Activated CD4-positive, alpha-beta T cell treated with anti-CD3 and anti-CD28 coated beads for 24 hours (primary cell): ENCODE results near the gene CD82.

Experiments
- DNase-seq, 2 donors: peaks; one replicate each; pipeline ENCODE4 v3.0.0-alpha.2; 2020; ENCODE audit warnings: low read depth in 2 of 2

CD82 gene

DNA sequence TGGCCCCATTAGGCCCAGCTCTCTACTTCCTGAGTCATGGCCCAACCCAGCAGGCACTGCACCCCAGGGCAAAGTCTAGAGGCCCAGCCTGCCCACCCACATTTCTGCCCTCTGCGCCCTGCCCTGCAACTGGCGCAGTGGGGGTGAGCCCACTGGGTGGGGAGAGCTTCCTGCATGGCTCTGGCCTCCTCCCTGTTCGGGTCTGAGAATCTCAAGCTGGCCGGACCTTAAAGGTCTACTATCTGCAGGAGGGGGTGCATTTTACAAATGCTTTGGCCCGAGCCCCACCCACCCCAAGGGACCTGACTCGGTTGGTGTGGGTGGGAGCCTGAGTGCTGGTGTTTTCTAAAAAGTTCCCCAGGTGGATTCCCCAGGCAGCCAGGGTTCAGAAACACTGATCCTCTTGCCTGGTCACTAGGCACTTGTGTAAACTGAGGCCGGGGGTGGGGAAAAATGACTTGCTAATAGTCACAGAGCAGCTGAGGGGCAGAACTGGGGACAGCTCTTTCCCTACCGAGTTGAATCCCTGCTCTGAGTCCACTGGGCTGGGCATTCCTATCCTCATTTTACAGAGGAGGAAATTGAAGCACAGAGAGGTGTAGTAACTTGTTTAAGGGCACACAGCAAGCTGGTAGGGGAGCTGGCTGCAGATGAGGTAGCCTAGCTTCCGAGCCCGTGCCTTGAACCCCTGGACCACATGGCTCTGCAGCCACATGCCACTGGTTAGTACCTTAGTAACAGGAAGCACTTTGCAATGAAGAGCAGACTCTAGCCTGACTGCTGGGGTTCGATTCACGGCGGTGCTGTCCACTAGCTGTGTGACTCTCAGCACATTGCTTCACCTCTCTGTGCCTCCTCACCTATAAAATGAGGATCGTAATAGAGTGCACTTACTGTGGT lies 36.3 kb downstream of the CD82 start:
- DNase-seq: peak in 1 of 2 donors; percentile 19

DNA sequence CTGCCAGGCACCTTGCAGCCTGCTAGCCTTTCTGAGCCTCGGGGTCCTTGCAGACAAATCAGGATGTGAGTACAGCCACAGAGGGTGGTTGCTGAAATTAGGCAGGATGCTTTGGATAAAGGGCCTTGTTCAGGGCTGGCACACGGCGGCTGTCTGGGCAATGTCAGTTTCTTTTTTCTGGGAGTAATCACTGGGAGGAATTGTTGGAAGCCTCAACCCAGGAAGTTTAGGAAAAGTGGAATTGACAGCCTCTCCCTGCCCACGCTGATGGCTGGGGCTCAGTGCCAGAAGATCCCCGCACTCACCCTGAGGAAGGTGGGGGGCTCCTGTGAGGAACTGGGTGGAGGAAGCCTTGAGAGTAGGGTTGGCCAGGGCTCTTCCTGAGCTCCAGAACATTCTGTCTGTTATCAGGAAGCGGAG lies 37.4 kb downstream of the CD82 start:
- DNase-seq: no peak

DNA sequence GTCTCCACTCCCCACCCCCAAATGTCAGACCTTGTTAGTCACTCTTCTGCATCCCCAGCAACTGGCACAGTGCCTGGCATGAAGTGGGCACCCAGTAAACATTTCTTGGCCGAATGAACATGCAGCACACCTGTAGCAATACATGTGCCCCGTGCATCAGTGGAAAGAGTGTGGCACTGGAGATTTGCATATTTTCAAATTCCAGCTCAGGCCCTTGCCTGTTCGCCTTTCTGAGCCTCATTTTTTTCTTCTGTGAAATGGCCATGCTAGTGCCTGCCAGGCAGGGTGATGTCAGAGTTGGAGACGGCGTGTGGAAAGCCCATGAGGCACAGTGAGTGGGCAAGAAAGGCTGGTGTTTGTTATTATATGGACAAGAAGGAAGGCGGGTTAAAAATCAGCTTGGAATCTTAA lies 38.7 kb downstream of the CD82 start:
- no peak for DNase-seq

DNA sequence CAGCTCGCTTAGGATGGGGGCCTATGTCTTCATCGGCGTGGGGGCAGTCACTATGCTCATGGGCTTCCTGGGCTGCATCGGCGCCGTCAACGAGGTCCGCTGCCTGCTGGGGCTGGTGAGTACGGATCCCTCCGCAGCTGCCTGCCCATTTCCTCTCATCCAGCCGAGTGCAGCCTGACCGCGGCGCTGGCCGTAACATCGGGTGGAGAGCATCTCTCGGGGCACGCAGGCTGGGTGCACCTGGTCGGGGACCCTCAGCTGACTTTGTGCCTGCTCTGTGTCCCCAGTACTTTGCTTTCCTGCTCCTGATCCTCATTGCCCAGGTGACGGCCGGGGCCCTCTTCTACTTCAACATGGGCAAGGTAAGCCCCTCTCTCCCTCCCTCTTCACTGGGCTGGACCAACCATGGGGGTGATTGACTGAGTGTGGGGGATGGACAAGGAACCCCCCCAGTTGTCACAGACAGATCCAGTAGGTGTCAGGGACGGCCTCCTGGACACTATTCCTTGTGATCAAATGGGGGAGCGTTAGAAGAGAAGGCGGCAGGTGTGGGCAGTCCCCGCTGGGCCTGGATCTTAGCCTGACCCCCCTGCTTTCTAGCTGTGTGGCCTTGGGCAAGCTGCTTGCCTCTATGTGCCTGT lies 39.7 kb downstream of the CD82 start:
- no peak for DNase-seq

DNA sequence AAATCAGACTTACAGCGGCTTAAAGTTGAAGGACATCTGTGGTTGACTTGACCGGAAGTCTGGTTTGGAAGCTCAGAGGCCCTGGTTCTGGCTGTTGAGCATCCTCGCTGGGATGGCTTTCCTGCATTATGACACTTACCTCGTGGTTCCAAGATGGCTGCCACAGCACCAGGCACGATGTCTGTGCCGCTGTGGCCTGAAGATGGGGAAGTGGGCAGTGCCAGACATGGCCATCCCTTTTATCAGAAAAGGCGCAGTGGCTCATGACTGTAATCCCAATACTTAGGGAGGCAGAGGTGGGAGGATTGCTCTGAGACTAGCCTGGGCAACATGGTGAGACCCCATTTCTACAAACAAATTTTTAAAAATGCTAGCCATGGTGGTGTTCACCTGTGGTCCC lies 40.5 kb downstream of the CD82 start:
- DNase-seq: no peak

DNA sequence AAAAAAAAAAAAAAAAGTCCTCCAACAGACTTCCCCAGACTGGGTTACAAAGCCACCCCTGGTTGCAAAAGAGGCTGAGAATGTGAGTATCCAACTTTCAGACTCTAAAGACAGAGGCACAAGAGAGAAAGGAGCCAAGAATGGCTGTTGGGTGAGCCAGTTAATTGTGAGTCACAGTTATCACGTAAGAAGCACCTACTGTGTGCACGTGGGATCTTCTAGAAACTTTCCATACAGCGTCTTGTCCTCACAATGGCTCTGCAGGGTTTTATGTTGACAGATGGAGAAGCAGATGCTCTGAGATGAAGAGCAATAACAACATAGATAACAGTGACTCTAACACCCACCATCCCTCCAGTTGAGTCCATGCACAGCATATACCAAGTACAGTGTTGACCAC lies 41.0 kb downstream of the CD82 start:
- DNase-seq: no peak

DNA sequence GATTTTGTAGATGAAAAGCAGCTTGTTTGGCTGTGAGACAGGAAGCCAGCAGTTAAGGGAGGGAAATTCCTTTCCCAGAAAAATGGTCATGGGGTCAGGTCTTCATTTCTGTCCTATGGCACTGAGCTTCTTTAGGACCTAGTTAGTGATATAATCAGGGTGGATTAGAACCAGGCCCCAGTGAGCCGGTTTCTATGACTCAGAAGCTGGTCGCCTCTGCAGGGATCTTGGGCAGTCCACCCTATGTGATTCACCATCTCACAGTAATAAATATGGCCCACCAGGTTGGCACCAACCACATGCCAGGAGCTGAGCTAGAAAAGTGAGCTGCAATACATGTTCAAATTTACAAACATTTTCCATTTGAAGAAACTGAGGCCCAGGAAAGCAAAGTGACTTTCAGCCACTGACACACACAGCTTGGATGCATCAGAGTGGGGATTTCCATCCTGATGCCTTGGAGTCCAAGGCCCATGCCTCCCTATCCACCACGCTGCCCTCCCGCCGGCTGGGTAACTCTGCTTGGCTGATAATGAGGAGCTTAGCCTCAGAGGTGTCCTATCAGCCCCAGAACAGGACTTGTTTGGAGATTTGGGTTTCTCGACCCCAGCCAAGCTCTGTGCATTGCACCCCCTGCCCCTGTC lies 42.0 kb downstream of the CD82 start:
- DNase-seq: no peak

DNA sequence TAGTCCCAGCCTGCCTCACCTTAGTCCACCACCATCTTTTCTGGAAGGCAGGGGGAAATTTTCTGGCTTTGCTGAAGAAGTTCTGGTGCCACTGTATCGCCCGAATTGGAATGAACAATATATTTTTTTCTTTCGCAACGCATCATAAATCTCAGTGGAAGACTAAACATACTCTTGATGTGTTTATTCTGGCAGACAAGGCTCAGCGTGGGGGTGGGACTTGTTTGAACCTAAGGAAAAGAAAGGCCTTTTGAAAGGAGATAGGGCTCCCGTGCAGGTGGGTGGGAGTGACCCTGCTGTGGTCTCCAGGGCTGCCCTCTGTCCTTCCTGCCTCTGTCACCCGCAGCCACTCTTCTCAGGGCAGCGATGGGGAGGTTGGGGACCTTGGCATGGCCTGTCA lies 42.5 kb downstream of the CD82 start:
- DNase-seq: no peak

DNA sequence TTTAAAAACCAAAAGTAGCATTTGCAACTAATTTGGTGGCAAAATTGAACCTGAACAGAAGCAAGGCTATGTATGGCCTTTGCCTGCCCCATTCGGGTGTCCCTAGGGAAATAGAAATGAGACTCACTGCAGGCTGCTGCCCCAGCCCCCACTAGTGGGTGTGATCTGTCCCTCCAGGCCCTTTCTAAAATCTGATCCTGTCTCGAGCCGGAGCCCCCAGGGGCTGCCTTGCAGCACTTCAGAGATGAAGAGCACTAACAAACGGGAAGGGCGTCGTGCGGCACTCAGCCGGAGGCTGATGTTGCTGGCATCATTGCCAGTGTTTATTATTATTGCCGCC lies 43.2 kb downstream of the CD82 start:
- no peak for DNase-seq

DNA sequence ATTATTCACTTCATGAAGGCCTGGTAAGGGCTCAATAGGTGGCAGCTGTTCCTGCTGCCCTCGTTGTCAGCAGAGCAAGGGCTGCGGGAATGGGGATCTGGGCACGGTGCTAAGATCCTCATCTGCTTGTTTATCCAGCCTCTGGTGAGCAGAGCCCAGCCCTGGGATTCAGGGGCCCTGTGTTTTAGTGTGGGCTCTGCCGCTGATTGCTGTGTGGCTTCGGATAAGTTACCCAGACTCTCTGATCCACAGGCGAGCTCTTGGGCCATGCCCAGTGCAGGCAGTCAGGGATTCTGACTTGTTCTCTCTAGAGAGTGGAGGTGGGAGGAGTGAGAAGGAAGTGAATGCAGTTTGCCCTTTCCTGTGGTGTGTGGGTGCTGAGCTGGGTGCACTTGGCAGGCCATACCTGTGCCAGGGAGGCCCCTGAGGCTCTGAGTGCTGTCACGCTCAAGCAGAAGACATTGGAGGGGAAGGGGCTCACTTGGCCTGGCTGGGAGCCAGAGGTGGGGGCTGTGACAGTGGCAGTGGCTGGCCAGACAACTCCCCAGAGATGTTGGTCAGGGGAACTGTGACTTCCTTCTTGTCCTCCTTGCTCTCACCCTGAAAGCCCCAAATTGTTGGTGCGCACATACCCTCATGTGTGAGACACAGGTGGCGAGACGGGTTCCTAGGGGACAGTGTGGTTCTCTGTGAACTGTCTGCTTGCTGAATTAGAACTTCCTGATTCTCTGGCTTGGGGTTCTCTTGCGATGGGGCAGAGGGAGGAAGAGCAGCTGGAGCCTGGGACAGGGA lies 43.7 kb downstream of the CD82 start:
- DNase-seq: no peak

DNA sequence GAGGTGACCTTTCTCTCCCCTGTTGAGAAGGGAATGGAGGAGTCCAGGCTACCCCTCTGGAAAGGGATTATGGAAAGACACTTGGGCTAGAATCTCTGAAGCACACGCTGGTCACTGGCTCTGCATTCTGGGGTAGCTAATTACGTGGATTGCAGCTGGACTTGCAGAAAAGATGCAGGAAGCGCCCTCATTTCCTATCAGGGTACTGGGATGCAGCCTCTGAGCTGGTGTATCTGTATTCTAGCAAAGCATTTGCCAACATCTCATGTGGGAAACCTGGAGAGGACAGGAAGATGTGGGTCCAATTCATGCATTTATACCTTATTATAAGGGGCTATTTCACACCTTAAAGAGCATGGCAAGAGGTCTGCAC lies 44.3 kb downstream of the CD82 start:
- DNase-seq: no peak

DNA sequence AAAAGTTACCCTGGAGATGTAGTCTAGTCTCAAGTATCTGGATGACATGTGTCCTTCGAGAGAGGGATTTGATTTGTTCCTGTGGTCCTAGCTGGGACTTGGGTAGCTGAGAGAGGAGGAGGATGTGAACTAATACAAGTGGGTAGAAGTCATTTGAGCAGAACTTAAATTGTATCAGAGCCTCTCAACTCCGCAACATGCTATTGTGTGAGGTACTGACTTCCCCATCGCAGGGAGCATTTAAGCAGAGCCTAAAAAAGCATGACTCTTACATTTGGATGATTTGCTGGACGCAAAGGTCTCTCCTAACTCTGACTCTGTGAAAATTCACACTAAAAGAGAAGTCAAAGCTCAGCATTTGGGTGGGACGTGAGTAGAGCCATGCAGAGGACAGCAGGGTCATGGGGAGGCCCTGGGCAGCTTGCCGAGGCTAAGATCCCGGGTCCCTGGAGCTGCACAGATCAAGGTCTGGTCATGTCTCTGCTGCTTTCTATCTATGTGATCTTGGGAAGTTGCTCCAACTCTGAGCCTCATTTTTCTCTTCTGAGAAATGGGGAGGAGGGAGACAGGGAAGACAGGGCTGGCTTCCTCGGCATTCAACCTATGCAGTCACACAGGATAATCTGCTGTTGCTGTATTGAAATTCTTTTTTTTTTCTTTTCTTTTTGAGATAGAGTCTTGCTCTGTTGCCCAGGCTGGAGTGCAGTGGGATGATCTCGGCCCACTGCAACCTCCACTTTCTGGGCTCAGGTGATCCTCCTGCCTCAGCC lies 44.9 kb downstream of the CD82 start:
- DNase-seq: no peak

DNA sequence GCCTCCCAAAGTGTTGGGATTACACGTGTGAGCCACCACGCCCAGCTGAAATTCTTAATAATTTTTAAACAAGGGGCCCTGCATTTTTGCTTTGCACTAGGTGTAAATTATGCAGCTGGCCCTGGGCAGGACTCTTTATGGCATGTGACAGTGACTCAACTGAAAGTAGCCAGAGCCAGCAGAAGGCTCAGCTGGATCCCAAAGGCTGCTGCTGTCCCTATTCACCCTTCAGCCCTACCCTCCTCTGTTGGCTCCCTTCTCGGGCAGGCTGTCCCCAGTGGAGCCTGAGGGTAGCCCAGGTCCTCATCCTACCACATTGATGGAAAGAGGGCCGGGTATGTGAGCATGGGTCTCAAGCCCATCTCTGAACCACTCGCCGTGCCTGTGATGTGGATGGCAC lies 45.6 kb downstream of the CD82 start:
- no peak for DNase-seq

DNA sequence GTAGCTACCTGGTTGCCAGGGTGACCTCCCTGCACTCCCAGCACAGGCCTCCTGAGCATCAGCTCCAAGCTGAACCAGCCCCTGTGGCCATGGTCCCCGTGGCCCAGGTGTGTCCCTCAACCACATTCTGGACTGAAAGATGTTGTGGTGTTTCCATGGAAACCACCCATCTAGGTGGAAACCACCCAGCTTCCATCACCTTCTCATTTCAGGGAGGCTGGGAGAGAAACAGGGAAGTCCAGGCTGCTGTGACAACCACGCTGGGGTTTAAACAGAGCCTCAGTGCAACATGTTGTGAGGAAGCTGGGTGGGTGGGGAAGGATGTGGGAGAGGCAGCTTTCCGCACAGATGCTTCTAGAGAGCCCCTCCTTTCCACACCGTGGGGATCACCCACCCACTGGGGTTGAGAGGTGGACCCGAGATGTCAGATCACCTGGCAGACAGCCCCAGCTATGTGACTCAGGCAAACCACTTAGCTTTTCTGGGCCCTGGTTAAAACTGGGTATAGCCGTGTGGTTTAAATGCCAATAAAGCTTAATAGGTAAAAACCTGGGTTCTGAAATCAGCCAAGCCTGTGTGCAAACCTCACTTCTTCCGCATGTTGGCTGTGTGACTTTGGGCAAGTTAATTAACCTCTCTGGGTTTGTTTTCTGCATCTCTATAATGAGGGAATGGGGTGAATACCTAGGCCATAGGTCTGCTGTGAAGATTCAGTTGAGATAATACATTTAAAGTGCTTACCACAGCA lies 46.4 kb downstream of the CD82 start:
- DNase-seq: peak; percentile 31 to 49

DNA sequence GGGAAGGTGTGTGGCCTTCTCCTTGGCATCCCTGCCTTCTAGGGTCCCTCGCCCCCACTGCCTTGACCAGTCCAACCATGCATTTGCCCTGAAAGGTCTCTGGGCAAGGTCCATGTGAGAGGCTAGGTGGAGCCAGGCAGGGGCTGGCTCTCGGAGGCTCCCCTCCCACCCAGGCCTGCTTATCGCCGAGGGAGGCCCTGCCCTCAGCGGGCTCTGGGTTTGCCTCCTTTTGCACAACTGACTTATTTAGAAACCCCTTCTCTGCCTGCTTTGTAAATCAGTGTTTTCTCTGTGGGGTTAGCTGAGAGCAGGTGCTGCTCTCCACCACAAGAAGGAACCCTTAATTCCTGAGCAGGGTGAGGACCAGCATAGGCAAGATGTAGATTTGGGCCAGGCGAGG lies 47.7 kb downstream of the CD82 start:
- no peak for DNase-seq

DNA sequence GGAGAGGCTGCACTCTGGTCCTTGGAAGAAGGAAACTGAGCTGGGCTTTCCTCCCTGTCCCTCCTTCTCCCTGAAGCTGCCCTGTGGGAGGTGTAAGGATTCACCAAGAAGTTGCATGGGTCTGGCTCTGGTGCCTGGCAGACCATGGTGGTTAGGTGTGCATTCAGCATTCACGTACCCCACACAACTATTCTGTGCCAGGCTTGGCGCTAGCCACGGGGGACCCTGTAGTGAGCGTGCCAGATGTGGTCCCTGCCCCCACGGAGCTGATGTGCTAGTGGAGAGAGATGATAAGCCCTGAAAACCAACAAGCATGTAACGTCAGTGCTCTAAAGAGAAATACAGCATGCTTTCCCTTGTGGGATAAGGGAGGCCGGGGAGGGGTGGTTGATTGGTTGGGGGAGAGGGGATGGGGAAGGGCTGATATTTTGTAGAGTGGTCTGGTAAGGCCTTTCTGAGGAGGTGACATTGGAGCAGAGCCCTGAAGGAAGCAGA lies 48.9 kb downstream of the CD82 start:
- no peak for DNase-seq

DNA sequence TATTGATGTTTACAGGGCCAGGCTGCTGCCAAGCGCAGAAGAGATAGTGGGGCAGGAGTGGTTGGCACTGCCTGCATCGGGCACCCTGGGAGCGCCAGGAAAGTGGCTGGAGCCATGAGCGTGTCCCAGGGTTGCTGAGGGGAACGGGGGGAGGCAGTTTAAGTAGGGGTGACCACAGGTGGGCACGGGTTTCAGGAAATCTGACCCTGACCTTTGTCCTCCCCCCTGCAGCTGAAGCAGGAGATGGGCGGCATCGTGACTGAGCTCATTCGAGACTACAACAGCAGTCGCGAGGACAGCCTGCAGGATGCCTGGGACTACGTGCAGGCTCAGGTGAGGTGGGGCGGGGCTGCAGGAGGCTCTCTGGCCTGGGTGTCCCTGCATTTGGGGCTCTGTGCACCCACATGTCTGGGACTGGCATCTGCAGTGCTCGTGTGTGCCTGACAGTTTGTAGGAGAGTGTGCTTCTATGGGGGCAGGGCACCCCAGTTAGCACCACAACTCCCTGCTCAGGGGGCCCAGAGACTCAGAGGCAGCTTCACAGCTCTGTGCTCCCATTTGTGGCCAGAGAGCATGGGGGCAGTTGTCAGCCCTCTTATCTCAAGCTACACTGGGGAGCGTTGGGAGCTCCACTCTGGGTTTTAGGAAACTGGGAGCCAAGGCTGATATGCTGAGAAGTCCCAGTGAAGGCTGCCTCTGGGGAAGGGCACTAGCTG lies 49.7 kb downstream of the CD82 start:
- no peak for DNase-seq

DNA sequence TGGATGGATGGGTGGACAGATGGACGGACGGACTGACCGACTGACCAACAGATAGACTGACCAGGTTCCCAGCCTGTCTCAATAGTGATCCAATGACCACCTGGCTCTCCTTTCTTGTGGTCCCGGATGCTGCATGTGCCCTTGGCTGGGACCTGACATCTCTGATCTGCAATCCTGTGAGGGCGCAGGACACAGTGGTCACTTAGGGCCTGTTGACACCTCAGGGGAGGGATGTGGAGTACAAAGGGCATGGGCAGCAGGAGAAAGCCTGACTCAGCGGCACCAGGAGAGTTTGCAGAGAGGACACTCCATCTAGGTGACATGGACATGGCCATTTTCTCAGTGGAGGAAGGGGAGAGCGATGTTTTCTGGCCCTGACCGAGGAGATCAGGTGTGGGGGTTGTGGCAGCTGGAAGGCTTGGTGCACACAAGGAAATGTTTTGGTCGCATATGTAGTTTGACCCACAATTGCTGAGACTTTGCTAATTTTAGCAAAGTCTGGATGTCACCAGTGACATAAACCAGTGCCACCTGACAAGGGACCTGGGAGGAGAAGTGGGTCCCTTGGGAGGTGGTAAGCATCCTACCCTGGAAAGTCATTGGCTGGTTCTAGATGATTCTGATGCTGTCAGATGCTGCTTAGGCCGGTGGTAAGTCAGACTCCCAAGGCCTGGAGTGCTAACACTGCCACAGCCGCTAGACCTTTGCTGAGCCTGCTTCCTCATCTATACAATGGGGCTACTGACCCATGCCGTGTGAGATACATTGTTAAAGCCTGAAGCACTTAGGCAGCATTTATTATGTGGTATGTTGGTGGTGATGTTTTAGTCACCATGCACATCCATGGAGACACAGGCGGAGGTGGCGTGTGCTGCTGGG lies 50.7 kb downstream of the CD82 start:
- DNase-seq: no peak
